NT2/D1 (cell line): ENCODE results near the gene KCNQ5.

ENCODE experiments used
- YY1 ChIP-seq: IDR thresholded peaks from 2 replicates; pipeline ENCODE4 v1.6.1; 2011; ENCODE audit not compliant: insufficient read length, insufficient read depth
- ZNF274 ChIP-seq: IDR thresholded peaks from 2 replicates; pipeline ENCODE4 v1.6.1; 2011; ENCODE audit warnings: mild to moderate bottlenecking, low read depth, low read length

GRCh38 chr6:72728706-72729343 is 107.0 kb downstream of the KCNQ5 start:
- no peak for TF ChIP-seq YY1
- no peak for TF ChIP-seq ZNF274
